ENCODE results near the gene TAF13.

DNA sequence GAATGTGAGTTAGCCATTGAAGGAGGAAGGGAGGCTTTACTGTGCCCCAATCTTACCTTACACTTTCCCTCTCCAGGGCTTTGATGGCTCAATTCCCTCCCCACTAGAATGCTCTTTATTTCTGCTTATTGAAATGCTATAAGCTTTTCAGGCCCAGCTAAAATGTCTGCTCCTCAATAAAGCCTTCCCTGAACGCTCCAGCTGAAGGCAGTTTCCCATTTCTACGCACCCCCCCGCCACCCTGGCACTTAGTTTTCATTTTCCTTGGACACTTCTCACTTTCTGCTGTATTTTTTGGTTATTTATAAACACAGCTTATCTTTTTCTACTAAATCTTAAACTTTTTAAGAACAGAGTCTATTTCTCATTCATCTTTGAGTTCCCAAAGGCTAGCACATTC, 7.7 kb upstream of the TAF13 start:
- TF ChIP-seq CTCF (tag by site-specific recombination; IDR thresholded peaks at IDR 0.05) (no peak), PBX3 (CRISPR knock-in tag; IDR thresholded peaks at IDR 0.05) (no peak), ZNF324 (tag by site-specific recombination; IDR thresholded peaks at IDR 0.05) (no peak), ZNF37A (tag by site-specific recombination; IDR thresholded peaks at IDR 0.05) (no peak), ZNF654 (tag by site-specific recombination; IDR thresholded peaks at IDR 0.05; ENCODE audit: low read depth) (no peak), ZNF366 (tag by site-specific recombination; conservative IDR thresholded peaks at IDR 0.05) (no peak), ZNF837 (tag by site-specific recombination; IDR thresholded peaks at IDR 0.05) (no peak)
- TF ChIP-seq, protein P1, sequence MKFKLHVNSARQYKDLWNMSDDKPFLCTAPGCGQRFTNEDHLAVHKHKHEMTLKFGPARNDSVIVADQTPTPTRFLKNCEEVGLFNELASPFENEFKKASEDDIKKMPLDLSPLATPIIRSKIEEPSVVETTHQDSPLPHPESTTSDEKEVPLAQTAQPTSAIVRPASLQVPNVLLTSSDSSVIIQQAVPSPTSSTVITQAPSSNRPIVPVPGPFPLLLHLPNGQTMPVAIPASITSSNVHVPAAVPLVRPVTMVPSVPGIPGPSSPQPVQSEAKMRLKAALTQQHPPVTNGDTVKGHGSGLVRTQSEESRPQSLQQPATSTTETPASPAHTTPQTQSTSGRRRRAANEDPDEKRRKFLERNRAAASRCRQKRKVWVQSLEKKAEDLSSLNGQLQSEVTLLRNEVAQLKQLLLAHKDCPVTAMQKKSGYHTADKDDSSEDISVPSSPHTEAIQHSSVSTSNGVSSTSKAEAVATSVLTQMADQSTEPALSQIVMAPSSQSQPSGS (tag by site-specific recombination; IDR thresholded peaks at IDR 0.05; ENCODE audit: low read depth): no peak
- TF ChIP-seq, protein P2, sequence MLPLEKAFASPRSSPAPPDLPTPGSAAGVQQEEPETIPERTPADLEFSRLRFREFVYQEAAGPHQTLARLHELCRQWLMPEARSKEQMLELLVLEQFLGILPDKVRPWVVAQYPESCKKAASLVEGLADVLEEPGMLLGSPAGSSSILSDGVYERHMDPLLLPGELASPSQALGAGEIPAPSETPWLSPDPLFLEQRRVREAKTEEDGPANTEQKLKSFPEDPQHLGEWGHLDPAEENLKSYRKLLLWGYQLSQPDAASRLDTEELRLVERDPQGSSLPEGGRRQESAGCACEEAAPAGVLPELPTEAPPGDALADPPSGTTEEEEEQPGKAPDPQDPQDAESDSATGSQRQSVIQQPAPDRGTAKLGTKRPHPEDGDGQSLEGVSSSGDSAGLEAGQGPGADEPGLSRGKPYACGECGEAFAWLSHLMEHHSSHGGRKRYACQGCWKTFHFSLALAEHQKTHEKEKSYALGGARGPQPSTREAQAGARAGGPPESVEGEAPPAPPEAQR (tag by site-specific recombination; IDR thresholded peaks at IDR 0.05): no peak
